Progenitor cell of endocrine pancreas (in vitro differentiated cells): Measurements from ENCODE around the gene PLK3. TPM values are rescaled to one million over a fixed set of nuclear protein-coding genes. Genes with fewer than 3 reads are reported as not detected.
A peak's percentile ranks its signal among the peaks of the same experiment; 100 is the strongest.
"Not testable (repeated sequence)": the region's sequence is repeated elsewhere in the genome, so short reads cannot be mapped to it uniquely, and the experiment has no call there.

Source experiments
- DNase-seq: peaks from one replicate; pipeline ENCODE4 v3.0.0; 2021; ENCODE audit warnings: low spot score; ENCODE audit not compliant: unreplicated experiment
- H3K27ac Mint-ChIP-seq: 2 replicates; pipeline ENCODE4 v1.8.0; 2021; ENCODE audit warnings: mild to moderate bottlenecking, moderate library complexity, mixed read lengths
- H3K27me3 Mint-ChIP-seq: 2 replicates; pipeline ENCODE4 v1.8.0; 2021; ENCODE audit warnings: mixed read lengths
- H3K36me3 Mint-ChIP-seq: 2 replicates; pipeline ENCODE4 v1.8.0; 2022; ENCODE audit warnings: mixed read lengths; ENCODE audit not compliant: insufficient read depth
- H3K4me1 Mint-ChIP-seq: 2 replicates; pipeline ENCODE4 v1.8.0; 2021; ENCODE audit warnings: low read depth, mixed read lengths
- H3K4me3 Mint-ChIP-seq: 2 replicates; pipeline ENCODE4 v1.8.0; 2021; ENCODE audit warnings: low read depth, mild to moderate bottlenecking, moderate library complexity, mixed read lengths
- H3K9me3 Mint-ChIP-seq: 2 replicates; pipeline ENCODE4 v1.8.0; 2021; ENCODE audit warnings: low read depth, mixed read lengths
- total RNA-seq: library from RNA; stranded (reverse); gene quantifications from 2 replicates; pipeline ENCODE4 v1.2.1, GENCODE V29; 2021
- TF ChIP-seq, protein P1 (sequence below): fragments of 200-600 bp; sonication (generic); IDR thresholded peaks from one replicate; pipeline ENCODE4 v1.5.0; 2021; ENCODE audit warnings: antibody characterized with exemption, mild to moderate bottlenecking; ENCODE audit not compliant: unreplicated experiment

PLK3 gene
- total RNA-seq, 1 donor from 2014 or later: 13.3 TPM

DNA sequence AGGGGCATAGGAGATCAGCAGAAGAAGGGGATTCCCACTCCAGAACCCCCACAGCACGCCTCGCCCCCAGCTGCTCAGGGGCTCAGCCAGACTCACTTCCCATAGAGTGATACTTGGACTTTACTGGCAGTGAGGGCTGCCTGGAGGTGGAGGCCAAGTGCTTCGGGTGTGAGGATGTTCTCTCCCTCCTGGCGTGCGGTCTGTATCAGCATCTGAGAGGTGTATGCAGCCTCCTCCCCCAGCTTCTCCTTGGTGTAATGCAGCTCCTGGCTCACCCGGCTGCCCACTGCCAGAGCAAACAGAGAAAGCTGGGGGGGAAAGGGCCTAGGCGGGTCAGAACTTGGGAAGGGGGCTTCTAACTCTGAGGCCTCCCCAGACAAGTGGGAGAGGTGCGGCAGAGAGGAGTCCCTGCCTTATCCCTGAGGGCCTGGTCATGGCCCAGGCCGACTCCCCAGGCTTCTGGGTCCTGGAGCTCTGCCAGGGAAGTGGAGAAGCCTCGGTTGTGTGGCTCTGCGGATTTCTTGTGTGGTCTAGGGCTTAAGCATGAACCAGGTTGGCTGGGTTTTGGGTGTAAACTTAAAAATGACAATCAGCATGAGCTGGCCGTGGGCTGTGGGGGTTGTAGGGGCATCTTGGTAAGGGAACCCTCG lies 32.0 kb downstream of the PLK3 start:
- Mint-ChIP-seq H3K27ac (no peak overlapping the region), H3K4me1 (peaks cover 2% of the 10 kb centered on the region), H3K36me3 (peaks cover 1% of the 10 kb centered on the region), H3K27me3 (peaks cover 3% of the 10 kb centered on the region), H3K9me3 (no peaks in the 10 kb centered on the region), H3K4me3 (no peak overlapping the region)
- no peak for DNase-seq
- TF ChIP-seq, protein P1, sequence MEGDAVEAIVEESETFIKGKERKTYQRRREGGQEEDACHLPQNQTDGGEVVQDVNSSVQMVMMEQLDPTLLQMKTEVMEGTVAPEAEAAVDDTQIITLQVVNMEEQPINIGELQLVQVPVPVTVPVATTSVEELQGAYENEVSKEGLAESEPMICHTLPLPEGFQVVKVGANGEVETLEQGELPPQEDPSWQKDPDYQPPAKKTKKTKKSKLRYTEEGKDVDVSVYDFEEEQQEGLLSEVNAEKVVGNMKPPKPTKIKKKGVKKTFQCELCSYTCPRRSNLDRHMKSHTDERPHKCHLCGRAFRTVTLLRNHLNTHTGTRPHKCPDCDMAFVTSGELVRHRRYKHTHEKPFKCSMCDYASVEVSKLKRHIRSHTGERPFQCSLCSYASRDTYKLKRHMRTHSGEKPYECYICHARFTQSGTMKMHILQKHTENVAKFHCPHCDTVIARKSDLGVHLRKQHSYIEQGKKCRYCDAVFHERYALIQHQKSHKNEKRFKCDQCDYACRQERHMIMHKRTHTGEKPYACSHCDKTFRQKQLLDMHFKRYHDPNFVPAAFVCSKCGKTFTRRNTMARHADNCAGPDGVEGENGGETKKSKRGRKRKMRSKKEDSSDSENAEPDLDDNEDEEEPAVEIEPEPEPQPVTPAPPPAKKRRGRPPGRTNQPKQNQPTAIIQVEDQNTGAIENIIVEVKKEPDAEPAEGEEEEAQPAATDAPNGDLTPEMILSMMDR: no peak

DNA sequence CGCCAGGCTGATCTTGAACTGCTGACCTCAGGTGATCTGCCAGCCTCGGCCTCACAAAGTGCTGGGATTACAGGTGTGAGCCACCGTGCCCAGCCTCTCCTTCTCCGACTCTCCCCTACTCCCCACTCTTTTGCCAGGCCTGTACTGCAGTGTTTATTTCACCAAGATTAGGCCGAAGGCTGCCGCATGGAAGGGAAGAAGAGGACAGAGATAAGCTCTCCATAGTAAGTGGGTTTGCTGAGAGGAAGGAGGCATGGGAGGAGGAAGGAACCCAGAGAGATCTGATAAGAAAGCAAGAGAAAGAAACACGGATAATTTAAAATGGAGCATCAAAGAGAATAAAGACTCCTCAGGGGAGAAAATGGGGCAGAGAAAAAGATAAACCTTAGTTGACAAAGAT lies 34.2 kb downstream of the PLK3 start:
- peaks cover 1% of the 10 kb centered on the region for H3K36me3 Mint-ChIP-seq

DNA sequence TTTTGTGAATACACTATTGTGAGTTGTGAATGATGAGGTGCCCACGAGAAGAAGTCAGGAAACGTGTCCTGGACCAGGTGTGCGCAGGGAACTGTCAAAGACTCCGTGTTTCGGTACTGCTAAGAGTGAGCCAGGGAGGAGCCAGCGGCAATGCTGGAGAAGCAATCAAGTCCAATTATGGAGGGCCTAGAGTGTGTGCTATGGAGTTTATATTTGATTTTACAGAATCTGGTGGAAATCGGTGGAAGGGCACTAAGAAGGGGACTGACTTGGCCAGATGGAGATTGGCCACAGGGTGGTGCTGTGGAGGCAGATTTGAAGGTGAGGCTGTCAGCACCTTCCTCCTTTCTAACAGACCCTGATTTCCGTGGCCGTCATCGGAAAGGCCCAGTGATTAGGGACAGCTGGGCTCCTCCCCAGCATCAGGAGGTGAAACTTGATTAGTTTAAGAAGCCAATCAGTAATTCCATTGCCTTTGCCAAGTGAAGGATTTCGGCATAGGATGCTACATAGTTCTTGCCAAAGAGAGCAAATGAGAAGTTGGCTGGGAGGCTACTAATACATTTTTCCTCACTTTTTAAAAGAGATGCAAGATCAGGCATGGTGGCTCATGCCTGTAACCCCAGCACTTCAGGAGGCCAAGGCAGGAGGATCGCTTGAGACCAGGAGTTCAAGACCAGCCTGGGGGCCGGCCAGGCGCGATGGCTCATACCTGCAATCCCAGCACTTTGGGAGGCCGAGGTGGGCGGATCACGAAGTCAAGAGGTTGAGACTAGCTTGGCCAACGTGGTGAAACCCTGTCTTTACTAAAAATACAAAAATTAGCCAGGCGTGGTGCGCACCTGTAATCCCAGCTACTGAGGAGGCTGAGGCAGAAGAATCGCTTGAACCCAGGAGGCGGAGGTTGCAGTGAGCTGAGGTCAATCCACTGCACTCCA lies 35.8 kb downstream of the PLK3 start:
- DNase-seq: peak; percentile 78
- Mint-ChIP-seq H3K36me3 (peaks cover 1% of the 10 kb centered on the region), H3K9me3 (no peaks in the 10 kb centered on the region), H3K27me3 (peaks cover 3% of the 10 kb centered on the region), H3K4me1 (peaks cover 2% of the 10 kb centered on the region), H3K4me3 (no peak overlapping the region), H3K27ac (no peak overlapping the region)
- TF ChIP-seq, protein P1: peak; percentile 82

More for the DNA sequence above, 34.2 kb downstream of the PLK3 start:
- TF ChIP-seq, protein P1: no peak
- no peaks in the 10 kb centered on the region for H3K9me3 Mint-ChIP-seq
- peaks cover 3% of the 10 kb centered on the region for H3K27me3 Mint-ChIP-seq
- H3K4me1 Mint-ChIP-seq: peaks cover 2% of the 10 kb centered on the region
- H3K27ac Mint-ChIP-seq: no peak overlapping the region
- no peak overlapping the region for H3K4me3 Mint-ChIP-seq
- DNase-seq: no peak

DNA sequence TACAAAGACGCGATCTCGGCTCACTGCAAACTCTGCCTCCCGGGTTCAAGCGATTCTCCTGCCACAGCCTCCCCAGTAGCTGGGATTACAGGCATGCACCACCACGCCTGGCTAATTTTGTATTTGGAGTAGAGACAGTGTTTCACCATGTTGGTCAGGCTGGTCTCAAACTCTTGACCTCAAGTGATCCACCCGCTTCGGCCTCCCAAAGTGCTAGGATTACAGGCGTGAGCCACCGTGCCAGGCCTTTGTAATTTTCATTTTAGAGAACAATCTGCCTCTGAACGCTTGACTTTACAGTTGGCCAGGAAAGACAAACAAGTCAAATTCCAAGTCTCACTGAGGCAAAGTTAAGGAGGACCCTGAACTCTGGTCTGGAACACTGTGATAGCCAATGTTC lies 38.1 kb downstream of the PLK3 start:
- H3K27me3 Mint-ChIP-seq: peaks cover 11% of the 10 kb centered on the region
- H3K36me3 Mint-ChIP-seq, H3K27ac Mint-ChIP-seq, H3K4me3 Mint-ChIP-seq, H3K4me1 Mint-ChIP-seq, H3K9me3 Mint-ChIP-seq, DNase-seq: not testable (repeated sequence)

DNA sequence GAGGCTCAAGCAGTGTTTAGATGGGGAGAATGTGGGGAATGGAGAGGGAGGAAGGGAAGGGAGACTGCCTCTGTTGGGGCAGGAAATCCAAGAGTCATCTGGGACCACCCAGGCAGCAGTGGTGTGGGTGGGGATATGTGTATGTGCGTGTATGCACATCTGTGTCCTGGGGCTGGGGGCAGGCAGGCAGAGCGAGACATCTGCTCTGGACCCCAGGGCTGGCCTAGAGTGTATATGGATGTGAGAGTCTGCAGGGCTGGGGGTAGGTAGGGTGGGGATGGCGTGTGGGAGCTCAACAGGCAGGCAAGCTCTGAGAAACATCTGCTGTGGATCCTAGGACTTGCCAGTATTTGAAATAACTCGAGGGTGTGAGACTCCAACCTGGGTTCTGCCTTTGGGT lies 39.4 kb downstream of the PLK3 start:
- no peak for DNase-seq
- no peak overlapping the region for H3K4me3 Mint-ChIP-seq
- peaks cover 8% of the 10 kb centered on the region for H3K27me3 Mint-ChIP-seq
- no peak overlapping the region for H3K27ac Mint-ChIP-seq
- H3K4me1 Mint-ChIP-seq: peaks cover 3% of the 10 kb centered on the region
- peaks cover 2% of the 10 kb centered on the region for H3K36me3 Mint-ChIP-seq
- no peaks in the 10 kb centered on the region for H3K9me3 Mint-ChIP-seq
- TF ChIP-seq, protein P1: no peak
